Neural progenitor cell (in vitro differentiated cells): Measurements from ENCODE around the gene INPP1. TPM values are rescaled to one million over a fixed set of nuclear protein-coding genes. Genes with fewer than 3 reads are reported as not detected.
A peak's percentile ranks its signal among the peaks of the same experiment; 100 is the strongest.

ENCODE experiments used
- DNase-seq: peaks from one replicate; pipeline ENCODE4 v3.0.0-alpha.2; 2016; ENCODE audit warnings: low spot score
- H2AFZ ChIP-seq: fragments of 200-600 bp; sonication (generic); replicated peaks from 2 replicates; pipeline ENCODE4 v1.6.1; 2016; ENCODE audit warnings: antibody characterized with exemption
- H3F3A ChIP-seq: fragments of 200-600 bp; sonication (generic); 2 replicates; pipeline ENCODE4 v1.6.1; 2016; ENCODE audit warnings: antibody characterized with exemption, low read depth
- H3K27ac ChIP-seq: fragments of 200-600 bp; sonication (generic); 2 replicates; pipeline ENCODE4 v1.5.1; 2016; ENCODE audit warnings: mild to moderate bottlenecking
- H3K27me3 ChIP-seq: fragments of 200-600 bp; sonication (generic); 2 replicates; pipeline ENCODE4 v1.6.1; 2016; ENCODE audit warnings: mild to moderate bottlenecking, moderate library complexity
- H3K36me3 ChIP-seq: fragments of 200-600 bp; sonication (generic); 2 replicates; pipeline ENCODE4 v1.5.1; 2016
- H3K4me1 ChIP-seq: fragments of 200-600 bp; sonication (generic); 2 replicates; pipeline ENCODE4 v1.6.1; 2016; ENCODE audit warnings: mixed run types
- H3K4me2 ChIP-seq: fragments of 200-600 bp; sonication (generic); 2 replicates; pipeline ENCODE4 v1.6.1; 2016
- H3K4me3 ChIP-seq: fragments of 200-600 bp; sonication (generic); 2 replicates; pipeline ENCODE4 v1.5.1; 2016
- H3K79me2 ChIP-seq: fragments of 200-600 bp; sonication (generic); 2 replicates; pipeline ENCODE4 v1.6.1; 2016; ENCODE audit warnings: low read depth
- H3K9ac ChIP-seq: fragments of 200-600 bp; sonication (generic); 2 replicates; pipeline ENCODE4 v1.6.1; 2016
- H3K9me3 ChIP-seq: fragments of 200-600 bp; sonication (generic); 2 replicates; pipeline ENCODE4 v1.5.1; 2016; ENCODE audit warnings: low read depth
- H4K20me1 ChIP-seq: fragments of 200-600 bp; sonication (generic); 2 replicates; pipeline ENCODE4 v1.6.1; 2016; ENCODE audit warnings: low read depth
- H3K27ac Mint-ChIP-seq: 3 replicates; pipeline ENCODE4 v1.8.0; 2021; ENCODE audit warnings: mixed read lengths
- H3K27me3 Mint-ChIP-seq: 2 replicates; pipeline ENCODE4 v1.8.0; 2022; ENCODE audit warnings: low read depth, mild to moderate bottlenecking, inconsistent platforms, moderate library complexity, mixed read lengths; ENCODE audit not compliant: insufficient read depth
- H3K36me3 Mint-ChIP-seq: 3 replicates; pipeline ENCODE4 v1.8.0; 2021; ENCODE audit warnings: mixed read lengths
- H3K4me1 Mint-ChIP-seq: 3 replicates; pipeline ENCODE4 v1.8.0; 2021; ENCODE audit warnings: mixed read lengths
- H3K4me3 Mint-ChIP-seq: 3 replicates; pipeline ENCODE4 v1.8.0; 2021; ENCODE audit warnings: mild to moderate bottlenecking, moderate library complexity, mixed read lengths
- H3K9me3 Mint-ChIP-seq: 3 replicates; pipeline ENCODE4 v1.8.0; 2020; ENCODE audit warnings: mixed read lengths
- EZH2 ChIP-seq: fragments of 200-600 bp; sonication (generic); IDR thresholded peaks from 2 replicates; pipeline ENCODE4 v1.6.1; 2017; ENCODE audit warnings: antibody characterized with exemption, mild to moderate bottlenecking, moderate library complexity
- EZH2phosphoT487 ChIP-seq: fragments of 200-600 bp; sonication (generic); IDR thresholded peaks from 2 replicates; pipeline ENCODE4 v1.6.1; 2017; ENCODE audit warnings: antibody characterized with exemption
- total RNA-seq: library from RNA; depleted of rRNA; stranded (reverse); fragments of >200 nt; gene quantifications from 2 replicates; pipeline ENCODE4 v1.2.3, GENCODE V29; 2015; ENCODE audit warnings: low replicate concordance
- TF ChIP-seq, protein P1 (sequence below): fragments of 200-600 bp; sonication (generic); IDR thresholded peaks from 2 replicates; pipeline ENCODE4 v1.5.1; 2017; ENCODE audit warnings: antibody characterized with exemption, mild to moderate bottlenecking

INPP1 gene
- total RNA-seq, 1 donor from 2014 or later, result 1.6 TPM

GRCh38 chr2:190365499-190366204, 22.3 kb downstream of the INPP1 start:
- Histone ChIP-seq H3K27ac (no peak overlapping the region), H3K36me3 (no peaks in the 10 kb centered on the region), H3F3A (no peaks in the 10 kb centered on the region), H3K79me2 (no peaks in the 10 kb centered on the region), H3K4me1 (no peaks in the 10 kb centered on the region), H3K9ac (no peak overlapping the region), H3K4me3 (no peak overlapping the region), H4K20me1 (no peaks in the 10 kb centered on the region), H3K4me2 (no peak overlapping the region), H3K9me3 (no peaks in the 10 kb centered on the region), H2AFZ (no peak overlapping the region), H3K27me3 (no peaks in the 10 kb centered on the region)
- no peak for DNase-seq
- Mint-ChIP-seq H3K4me1 (no peaks in the 10 kb centered on the region), H3K4me3 (no peak overlapping the region), H3K9me3 (no peaks in the 10 kb centered on the region), H3K27ac (no peak overlapping the region), H3K27me3 (no peaks in the 10 kb centered on the region), H3K36me3 (no peaks in the 10 kb centered on the region)
- TF ChIP-seq, protein P1, sequence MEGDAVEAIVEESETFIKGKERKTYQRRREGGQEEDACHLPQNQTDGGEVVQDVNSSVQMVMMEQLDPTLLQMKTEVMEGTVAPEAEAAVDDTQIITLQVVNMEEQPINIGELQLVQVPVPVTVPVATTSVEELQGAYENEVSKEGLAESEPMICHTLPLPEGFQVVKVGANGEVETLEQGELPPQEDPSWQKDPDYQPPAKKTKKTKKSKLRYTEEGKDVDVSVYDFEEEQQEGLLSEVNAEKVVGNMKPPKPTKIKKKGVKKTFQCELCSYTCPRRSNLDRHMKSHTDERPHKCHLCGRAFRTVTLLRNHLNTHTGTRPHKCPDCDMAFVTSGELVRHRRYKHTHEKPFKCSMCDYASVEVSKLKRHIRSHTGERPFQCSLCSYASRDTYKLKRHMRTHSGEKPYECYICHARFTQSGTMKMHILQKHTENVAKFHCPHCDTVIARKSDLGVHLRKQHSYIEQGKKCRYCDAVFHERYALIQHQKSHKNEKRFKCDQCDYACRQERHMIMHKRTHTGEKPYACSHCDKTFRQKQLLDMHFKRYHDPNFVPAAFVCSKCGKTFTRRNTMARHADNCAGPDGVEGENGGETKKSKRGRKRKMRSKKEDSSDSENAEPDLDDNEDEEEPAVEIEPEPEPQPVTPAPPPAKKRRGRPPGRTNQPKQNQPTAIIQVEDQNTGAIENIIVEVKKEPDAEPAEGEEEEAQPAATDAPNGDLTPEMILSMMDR, result no peak
- TF ChIP-seq EZH2phosphoT487 (no peak), EZH2 (no peak)

DNA sequence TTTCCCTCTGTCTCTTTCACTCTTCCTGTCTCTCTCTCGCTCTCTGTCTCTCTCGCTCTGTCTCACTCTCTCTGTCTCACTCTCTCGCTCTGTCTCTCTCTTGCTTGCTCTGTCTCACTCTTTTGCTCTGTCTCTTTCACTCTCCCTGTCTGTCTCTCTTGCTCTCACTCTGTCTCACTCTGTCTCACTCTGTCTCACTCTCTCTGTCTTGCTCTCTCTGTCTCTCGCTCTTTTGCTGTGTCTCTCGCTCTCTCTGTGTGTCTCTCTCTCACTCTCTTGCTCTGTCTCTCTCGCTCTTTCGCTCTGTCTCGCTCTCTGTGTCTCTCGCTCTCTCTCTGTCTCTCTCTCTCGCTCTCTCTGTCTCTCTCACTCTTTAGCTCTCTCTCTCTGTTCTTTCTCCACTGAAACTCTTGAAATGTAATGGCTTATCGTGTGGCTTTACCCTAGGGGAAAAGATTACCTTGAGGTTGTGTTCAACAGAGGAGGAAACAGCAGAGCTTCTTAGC, 22.9 kb downstream of the INPP1 start:
- no peaks in the 10 kb centered on the region for H3F3A ChIP-seq
- H3K27me3 Mint-ChIP-seq, result no peaks in the 10 kb centered on the region
- no peaks in the 10 kb centered on the region for H3K4me1 Mint-ChIP-seq
- no peaks in the 10 kb centered on the region for H3K9me3 ChIP-seq
- H3K27me3 ChIP-seq, result no peaks in the 10 kb centered on the region
- H2AFZ ChIP-seq, result peak overlapping the region; percentile 12
- H3K4me1 ChIP-seq, result no peaks in the 10 kb centered on the region
- H3K4me2 ChIP-seq, result no peak overlapping the region
- no peaks in the 10 kb centered on the region for H4K20me1 ChIP-seq
- H3K4me3 ChIP-seq, result no peak overlapping the region
- no peak overlapping the region for H3K27ac Mint-ChIP-seq
- H3K36me3 ChIP-seq, result no peaks in the 10 kb centered on the region
- H3K9me3 Mint-ChIP-seq, result no peaks in the 10 kb centered on the region
- H3K4me3 Mint-ChIP-seq, result no peak overlapping the region
- no peak overlapping the region for H3K9ac ChIP-seq
- DNase-seq, result no peak
- no peaks in the 10 kb centered on the region for H3K36me3 Mint-ChIP-seq
- no peaks in the 10 kb centered on the region for H3K79me2 ChIP-seq
- H3K27ac ChIP-seq, result no peak overlapping the region
- TF ChIP-seq EZH2, result no peak
- no peak for TF ChIP-seq EZH2phosphoT487
- TF ChIP-seq, protein P1, result no peak

- Mint-ChIP-seq H3K4me3 (no peak overlapping the region), H3K4me1 (peaks cover 1% of the 10 kb centered on the region), H3K9me3 (no peaks in the 10 kb centered on the region), H3K36me3 (no peaks in the 10 kb centered on the region), H3K27ac (no peak overlapping the region), H3K27me3 (no peaks in the 10 kb centered on the region)
- Histone ChIP-seq H3K79me2 (no peaks in the 10 kb centered on the region), H3K4me2 (no peak overlapping the region), H3F3A (no peaks in the 10 kb centered on the region), H3K27ac (no peak overlapping the region), H4K20me1 (no peaks in the 10 kb centered on the region), H3K9ac (no peak overlapping the region), H3K9me3 (no peaks in the 10 kb centered on the region), H3K4me1 (no peaks in the 10 kb centered on the region), H2AFZ (no peak overlapping the region), H3K4me3 (no peak overlapping the region), H3K27me3 (no peaks in the 10 kb centered on the region), H3K36me3 (no peaks in the 10 kb centered on the region)
- no peak for TF ChIP-seq EZH2phosphoT487
- no peak for TF ChIP-seq EZH2
- TF ChIP-seq, protein P1, result no peak
- no peak for DNase-seq
Measured at GRCh38 chr2:190367091-190367490, 23.7 kb downstream of the INPP1 start.
